NB4 (cell line): ENCODE results near the gene DCDC2.

Experiments used
- CTCF ChIP-seq: IDR thresholded peaks from one replicate; pipeline ENCODE4 v1.5.1; 2012; ENCODE audit warnings: low read depth, low read length
- MAX ChIP-seq: IDR thresholded peaks from 2 replicates; pipeline ENCODE4 v1.6.1; 2011; ENCODE audit warnings: low read depth, low read length
- POLR2A ChIP-seq: IDR thresholded peaks from 2 replicates; pipeline ENCODE4 v1.6.1; 2011; ENCODE audit warnings: mild to moderate bottlenecking; ENCODE audit not compliant: insufficient read length; ENCODE audit errors: extremely low read depth

GRCh38 chr6:24223115-24223919 is 134.5 kb downstream of the DCDC2 start:
- TF ChIP-seq CTCF (no peak), MAX (no peak), POLR2A (no peak)
